GM18867 (cell line): Measurements from ENCODE around the gene KCNAB3.

Experiments used
- ATAC-seq: cut with Tn5 transposase; IDR thresholded peaks from one replicate; pipeline ENCODE4 v1.9.1; 2021; ENCODE audit warnings: mild to moderate bottlenecking, moderate library complexity; ENCODE audit not compliant: unreplicated experiment

The KCNAB3 gene

DNA sequence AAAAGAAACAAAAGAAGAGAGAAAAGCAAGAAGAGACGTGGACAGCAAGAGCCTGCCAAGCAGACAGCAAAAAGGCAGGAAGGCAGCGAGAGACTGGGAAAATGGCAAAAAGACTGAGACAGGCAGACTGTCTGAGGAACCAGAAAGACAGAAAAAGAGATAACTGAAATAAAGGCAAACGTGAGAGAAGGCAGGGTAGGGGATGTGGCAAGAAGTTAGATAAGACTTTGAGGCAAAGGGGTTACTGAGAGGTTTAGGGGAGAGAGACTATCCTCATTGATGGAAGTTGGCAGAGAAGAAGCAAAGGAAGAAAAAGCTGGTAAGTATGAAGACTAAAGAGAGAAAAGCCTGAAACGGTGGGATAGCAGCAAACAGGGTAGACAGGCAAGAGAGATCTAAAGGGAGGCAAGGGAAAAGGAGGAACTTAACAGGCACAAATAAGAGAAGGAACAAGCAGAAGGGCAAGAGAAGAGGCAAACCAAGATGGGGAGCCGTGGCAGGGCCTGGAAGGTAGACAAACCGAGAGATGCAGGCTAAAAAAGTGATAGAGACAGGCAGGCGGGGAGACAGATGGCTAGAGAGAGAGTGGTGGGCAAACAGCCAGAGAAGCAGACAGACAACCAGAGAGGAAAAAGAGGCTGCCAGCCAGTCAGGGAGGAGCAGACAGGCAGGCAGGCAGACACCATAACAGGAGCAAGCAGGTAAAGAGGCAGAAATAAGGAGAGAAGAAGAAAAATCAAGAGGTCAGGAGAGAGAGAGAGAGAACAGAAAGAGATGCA is 48.2 kb downstream of the KCNAB3 start:
- ATAC-seq, result no peak

- ATAC-seq, result no peak
Observed at GRCh38 chr17:7880076-7880868, 49.4 kb downstream of the KCNAB3 start.

- no peak for ATAC-seq
Observed at GRCh38 chr17:7878234-7878633, 51.4 kb downstream of the KCNAB3 start.

DNA sequence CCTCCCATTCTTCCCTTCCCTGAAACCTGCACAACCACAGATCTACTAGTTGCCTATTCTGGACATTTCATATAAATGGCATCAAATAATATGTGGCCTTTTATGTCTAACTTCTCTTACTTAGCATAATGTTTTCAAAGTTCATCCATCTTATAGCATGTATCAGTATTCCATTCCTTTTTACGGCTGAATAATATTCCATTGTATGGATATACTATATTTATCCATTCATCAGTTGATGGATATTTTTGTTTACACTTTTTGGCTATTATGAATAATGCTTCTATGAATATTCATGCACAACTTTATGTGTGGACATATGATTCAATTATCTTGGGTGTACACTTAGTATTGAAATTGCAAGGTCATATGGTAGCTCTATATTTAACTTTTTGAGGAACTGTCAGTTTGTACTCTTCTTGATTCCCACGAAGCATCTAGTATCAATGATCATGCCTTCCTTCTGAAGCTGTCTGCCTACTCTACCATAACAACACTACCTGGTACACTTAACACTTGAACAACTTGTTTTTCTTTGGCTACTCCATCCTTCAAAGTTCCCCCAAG is 53.8 kb downstream of the KCNAB3 start:
- no peak for ATAC-seq

DNA sequence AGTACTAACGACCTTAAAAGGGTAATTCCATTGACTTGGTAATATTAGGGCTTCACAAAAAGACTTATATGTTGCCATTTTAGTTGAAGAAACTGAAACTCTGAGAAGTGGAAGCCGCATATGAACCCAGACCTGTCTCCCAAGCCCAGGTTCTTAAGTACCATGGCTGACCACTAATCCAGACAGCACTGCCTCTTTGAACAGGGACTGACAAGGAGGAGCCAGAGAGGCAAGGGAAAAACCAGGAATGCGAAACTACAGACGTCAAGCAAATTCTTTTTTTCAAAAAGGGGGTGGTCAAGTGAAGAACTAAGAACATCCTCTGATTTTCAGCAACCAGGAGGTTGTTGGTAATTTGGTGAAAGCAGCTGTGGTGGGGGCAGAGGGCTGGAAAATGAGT is 56.6 kb downstream of the KCNAB3 start:
- no peak for ATAC-seq
